ENCODE results near the gene CLDN18.

Gene CLDN18

DNA sequence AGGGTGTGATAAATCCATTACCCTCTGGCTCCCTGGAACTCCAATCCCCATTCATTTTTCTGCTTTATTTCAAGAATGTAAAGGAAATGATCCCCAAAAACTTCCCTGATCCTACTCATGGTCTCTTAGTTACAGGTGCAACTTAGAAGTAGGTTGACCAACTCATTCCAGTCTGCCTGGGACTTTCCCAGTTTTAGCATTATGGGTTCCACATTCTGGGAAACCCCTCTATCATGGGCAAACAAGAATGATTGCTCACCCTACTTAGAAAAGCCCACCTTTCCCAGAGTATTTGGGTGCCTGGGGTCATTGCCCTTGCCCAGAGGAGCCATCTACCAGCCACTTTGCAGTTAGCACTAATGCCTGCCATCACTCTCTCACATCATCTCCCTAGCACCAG, 15.6 kb downstream of the CLDN18 start:
- DNase-seq (ENCODE audit: low read depth, low spot score): no peak

GRCh38 chr3:138027821-138028220, 17.9 kb downstream of the CLDN18 start:
- DNase-seq (ENCODE audit: low read depth, low spot score): no peak

- no peak for DNase-seq (ENCODE audit: low read depth, low spot score)
These were observed 20.8 kb downstream of the CLDN18 start for GRCh38 chr3:138030734-138031280.

DNA sequence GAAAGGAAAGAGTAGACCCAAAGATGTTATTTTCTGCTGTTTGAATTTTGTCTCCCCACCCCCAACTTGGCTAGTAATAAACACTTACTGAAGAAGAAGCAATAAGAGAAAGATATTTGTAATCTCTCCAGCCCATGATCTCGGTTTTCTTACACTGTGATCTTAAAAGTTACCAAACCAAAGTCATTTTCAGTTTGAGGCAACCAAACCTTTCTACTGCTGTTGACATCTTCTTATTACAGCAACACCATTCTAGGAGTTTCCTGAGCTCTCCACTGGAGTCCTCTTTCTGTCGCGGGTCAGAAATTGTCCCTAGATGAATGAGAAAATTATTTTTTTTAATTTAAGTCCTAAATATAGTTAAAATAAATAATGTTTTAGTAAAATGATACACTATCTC, 21.6 kb downstream of the CLDN18 start:
- no peak for DNase-seq (ENCODE audit: low read depth, low spot score)

DNA sequence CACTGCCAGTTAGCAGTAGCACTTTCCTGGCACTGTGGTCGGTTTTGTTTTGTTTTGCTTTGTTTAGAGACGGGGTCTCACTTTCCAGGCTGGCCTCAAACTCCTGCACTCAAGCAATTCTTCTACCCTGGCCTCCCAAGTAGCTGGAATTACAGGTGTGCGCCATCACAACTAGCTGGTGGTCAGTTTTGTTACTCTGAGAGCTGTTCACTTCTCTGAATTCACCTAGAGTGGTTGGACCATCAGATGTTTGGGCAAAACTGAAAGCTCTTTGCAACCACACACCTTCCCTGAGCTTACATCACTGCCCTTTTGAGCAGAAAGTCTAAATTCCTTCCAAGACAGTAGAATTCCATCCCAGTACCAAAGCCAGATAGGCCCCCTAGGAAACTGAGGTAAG, 22.6 kb downstream of the CLDN18 start:
- DNase-seq (ENCODE audit: low read depth, low spot score): no peak

DNA sequence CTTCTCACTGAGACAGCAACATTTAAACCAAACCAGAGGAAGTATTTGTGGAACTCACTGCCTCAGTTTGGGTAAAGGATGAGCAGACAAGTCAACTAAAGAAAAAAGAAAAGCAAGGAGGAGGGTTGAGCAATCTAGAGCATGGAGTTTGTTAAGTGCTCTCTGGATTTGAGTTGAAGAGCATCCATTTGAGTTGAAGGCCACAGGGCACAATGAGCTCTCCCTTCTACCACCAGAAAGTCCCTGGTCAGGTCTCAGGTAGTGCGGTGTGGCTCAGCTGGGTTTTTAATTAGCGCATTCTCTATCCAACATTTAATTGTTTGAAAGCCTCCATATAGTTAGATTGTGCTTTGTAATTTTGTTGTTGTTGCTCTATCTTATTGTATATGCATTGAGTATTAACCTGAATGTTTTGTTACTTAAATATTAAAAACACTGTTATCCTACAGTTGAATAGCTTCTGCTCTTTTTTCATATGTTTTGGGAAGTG, 23.3 kb downstream of the CLDN18 start:
- DNase-seq (ENCODE audit: low read depth, low spot score): no peak

- no peak for DNase-seq (ENCODE audit: low read depth, low spot score)
These were observed 25.0 kb downstream of the CLDN18 start for GRCh38 chr3:138034918-138035317.

DNA sequence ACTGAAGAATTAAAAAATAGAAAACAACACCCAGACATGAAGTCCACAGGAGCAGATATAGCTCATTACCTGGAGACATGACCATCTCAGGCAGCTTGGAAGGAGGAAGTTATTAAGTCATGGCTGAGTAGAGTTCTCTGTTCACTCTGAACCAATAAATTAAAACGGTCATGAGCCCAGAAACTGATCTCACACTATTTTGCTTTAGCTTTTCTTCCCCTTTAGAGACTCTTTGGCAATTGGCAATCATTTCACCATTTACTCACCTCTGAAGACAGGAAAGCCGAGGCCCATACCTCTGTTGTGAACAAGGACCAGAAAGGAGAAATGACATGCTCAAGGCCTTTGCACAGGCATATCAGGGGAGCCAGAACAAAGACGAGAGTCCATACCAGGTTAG, 26.6 kb downstream of the CLDN18 start:
- no peak for DNase-seq (ENCODE audit: low read depth, low spot score)

- no peak for DNase-seq (ENCODE audit: low read depth, low spot score)
These were observed 28.9 kb downstream of the CLDN18 start for GRCh38 chr3:138038725-138039462.

- no peak for DNase-seq (ENCODE audit: low read depth, low spot score)
These were observed 32.1 kb downstream of the CLDN18 start for GRCh38 chr3:138042043-138042442.

DNA sequence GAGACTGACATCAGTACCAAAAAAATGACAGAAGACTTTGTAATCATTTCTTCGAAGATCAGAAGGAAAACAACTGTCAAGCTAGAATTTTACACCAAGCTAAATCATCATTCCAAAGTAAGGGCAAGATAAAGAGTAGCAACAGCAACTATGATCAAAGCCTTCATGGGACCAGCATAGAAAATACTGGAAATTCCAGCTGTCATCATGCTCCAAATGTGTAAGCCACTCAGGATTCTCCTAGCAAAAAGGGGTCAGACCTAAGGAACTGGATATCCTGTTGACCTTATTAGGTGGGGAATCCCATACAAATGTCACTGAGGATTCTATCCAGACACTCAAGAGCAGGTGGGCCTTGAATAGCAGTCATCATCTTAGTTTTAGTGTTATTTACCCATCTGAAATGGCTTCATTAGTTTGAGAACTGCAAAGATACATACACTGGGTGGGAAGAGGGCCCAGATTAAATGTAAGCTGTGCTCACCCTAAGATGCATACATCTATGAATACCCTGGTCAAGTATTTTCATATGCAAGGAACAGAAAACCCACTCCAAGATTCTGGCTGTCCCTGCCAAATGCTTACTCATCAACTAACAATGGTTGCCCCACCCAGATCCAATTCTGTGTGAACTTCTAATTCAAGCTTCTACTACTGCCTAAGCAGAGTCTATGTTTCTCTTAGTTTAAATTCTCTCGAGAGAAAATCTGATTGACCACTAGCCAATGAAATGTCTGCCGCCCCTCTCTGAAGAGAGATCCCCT, 33.5 kb downstream of the CLDN18 start:
- no peak for DNase-seq (ENCODE audit: low read depth, low spot score)

DNA sequence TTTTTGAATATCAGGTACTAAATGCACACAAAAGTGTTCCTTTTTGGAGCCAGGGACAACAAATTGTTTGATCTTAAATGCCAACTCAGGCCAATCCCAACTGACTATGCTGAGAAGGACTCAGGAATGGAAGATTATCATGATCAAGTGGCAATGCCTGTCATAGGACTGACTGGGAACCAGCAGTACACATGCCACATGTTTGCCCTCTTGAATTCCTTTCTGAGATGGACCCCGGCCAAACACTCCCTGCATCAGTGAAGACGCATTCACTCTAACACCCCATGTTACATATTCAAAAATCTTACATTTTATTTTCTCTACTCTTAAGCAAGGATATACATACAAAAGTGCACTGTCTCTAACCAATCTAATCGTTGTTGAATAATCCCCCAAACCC, 36.1 kb downstream of the CLDN18 start:
- DNase-seq (ENCODE audit: low read depth, low spot score): no peak

GRCh38 chr3:138046955-138047354, 37.0 kb downstream of the CLDN18 start:
- no peak for DNase-seq (ENCODE audit: low read depth, low spot score)

GRCh38 chr3:138047596-138048158, 37.7 kb downstream of the CLDN18 start:
- no peak for DNase-seq (ENCODE audit: low read depth, low spot score)

DNA sequence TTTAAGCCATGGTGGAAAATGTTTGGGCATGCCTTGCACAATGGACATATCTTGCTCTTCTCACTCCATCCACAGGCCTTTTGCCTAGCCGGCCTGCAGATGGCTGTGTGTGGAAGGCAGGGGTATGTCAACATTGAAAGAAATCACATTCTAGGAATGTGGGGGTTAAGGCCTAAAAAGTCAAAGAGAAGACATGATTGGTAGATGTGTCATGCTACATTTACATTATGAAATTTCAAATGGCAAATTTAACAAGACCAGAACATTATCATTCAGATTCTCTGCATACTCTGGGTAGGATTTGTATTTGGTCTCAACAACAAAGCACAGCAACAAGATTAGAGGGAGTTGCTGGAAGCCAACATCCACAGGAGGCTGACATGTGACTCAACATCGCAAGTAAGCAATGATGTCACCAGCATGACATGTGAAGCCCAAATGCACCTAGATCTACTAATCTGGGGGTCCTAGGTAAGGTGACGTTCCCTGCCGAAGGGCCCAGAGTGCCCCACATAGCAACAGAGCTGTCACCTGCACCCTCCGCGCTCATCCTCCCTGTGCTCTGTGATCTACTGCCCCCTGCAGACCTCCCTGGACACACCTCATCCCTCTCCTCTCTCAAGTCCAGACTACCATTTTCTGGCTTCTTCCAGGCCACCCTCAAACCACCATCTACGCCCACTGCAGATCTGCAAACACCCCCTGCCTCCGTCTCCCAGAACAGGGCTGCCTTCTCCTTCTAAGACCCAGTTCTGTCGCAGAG, 39.4 kb downstream of the CLDN18 start:
- no peak for DNase-seq (ENCODE audit: low read depth, low spot score)

DNA sequence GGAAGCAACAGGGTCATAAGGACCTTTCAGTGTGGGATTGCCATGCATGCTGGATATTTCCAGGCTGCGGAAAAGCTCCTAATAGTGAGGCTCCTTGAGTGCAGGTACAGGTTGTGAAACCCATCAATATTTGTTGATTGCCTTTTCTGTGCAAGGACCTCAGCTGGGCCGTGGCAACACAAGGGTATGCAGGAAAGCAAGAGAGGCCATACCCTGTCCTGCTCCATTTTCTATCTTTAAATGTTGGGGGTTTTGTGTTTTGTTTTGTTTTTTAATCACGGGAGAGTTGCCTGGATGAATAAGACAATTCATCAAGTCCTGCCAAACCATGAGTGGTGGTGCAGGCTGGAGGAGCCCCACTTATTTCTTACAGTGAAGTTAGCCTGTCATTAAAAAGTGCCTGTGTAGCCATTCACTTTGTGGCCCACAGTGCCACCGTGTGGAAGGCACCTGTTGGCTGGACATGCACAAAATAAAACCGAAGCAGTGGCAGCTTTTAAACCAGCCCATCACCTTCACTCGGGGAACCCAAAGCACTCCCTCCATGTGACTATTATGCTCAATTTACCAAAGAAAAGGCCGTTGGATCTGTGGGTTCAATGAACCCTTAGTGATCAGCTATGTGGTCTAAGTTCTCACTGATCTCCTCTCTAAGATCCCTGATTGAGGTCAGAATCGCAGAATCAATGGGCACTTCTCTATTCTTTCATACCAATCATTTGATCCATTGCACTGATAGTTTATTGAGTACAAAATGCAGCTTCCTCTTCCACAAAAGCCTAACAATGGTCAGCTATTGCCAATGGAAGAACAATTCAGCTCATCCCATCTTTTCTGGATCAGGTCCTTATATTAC, 42.2 kb downstream of the CLDN18 start:
- DNase-seq (ENCODE audit: low read depth, low spot score): no peak

GRCh38 chr3:138054057-138054456, 44.1 kb downstream of the CLDN18 start:
- no peak for DNase-seq (ENCODE audit: low read depth, low spot score)

- DNase-seq (ENCODE audit: low read depth, low spot score): no peak
These were observed 47.4 kb downstream of the CLDN18 start for GRCh38 chr3:138057384-138057783.

GRCh38 chr3:138059261-138059660, 49.3 kb downstream of the CLDN18 start:
- no peak for DNase-seq (ENCODE audit: low read depth, low spot score)

DNA sequence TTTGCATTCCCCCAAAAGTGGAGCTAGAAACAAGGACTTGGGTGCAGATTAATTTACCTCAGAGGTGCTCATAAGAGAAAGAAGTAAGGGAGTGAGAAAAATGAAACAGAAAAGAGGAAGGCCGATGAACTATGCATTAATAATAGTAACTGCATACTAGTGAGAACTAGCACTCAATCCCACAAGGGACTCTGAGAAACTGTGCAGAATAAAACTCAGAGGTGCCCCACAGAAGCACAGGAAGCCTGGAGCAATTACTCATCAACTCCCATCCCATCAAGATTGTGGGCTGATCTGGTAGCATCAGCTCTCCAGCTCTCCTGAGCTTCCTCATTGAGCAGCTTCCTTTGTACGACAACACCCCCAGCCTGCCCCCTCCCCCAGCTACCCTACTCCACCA, 50.8 kb downstream of the CLDN18 start:
- DNase-seq (ENCODE audit: low read depth, low spot score): no peak

- no peak for DNase-seq (ENCODE audit: low read depth, low spot score)
These were observed 52.1 kb downstream of the CLDN18 start for GRCh38 chr3:138062037-138062436.
